Ishikawa (cell line): ENCODE results near the gene NBEAL1.

Experiments
- CEBPB ChIP-seq: IDR thresholded peaks from 2 replicates; pipeline ENCODE4 v1.6.1; 2012
- CREB1 ChIP-seq: IDR thresholded peaks from 2 replicates; pipeline ENCODE4 v1.6.1; 2012; ENCODE audit warnings: low read depth
- EGR1 ChIP-seq: IDR thresholded peaks from 2 replicates; pipeline ENCODE4 v1.6.1; 2012
- EP300 ChIP-seq: IDR thresholded peaks from 2 replicates; pipeline ENCODE4 v1.6.1; 2012; ENCODE audit warnings: borderline replicate concordance
- MAX ChIP-seq: IDR thresholded peaks from 2 replicates; pipeline ENCODE4 v1.6.1; 2012
- RAD21 ChIP-seq: IDR thresholded peaks from 2 replicates; pipeline ENCODE4 v1.6.1; 2012; ENCODE audit warnings: low read depth
- TEAD4 ChIP-seq: IDR thresholded peaks from 2 replicates; pipeline ENCODE4 v1.6.1; 2012

- TF ChIP-seq RAD21 (no peak), MAX (no peak), EGR1 (no peak), TEAD4 (no peak), CREB1 (no peak), EP300 (no peak), CEBPB (no peak)
These were observed 15.9 kb downstream of the NBEAL1 start for GRCh38 chr2:203030545-203030944.
